ENCODE data around the gene TULP1.

DNA sequence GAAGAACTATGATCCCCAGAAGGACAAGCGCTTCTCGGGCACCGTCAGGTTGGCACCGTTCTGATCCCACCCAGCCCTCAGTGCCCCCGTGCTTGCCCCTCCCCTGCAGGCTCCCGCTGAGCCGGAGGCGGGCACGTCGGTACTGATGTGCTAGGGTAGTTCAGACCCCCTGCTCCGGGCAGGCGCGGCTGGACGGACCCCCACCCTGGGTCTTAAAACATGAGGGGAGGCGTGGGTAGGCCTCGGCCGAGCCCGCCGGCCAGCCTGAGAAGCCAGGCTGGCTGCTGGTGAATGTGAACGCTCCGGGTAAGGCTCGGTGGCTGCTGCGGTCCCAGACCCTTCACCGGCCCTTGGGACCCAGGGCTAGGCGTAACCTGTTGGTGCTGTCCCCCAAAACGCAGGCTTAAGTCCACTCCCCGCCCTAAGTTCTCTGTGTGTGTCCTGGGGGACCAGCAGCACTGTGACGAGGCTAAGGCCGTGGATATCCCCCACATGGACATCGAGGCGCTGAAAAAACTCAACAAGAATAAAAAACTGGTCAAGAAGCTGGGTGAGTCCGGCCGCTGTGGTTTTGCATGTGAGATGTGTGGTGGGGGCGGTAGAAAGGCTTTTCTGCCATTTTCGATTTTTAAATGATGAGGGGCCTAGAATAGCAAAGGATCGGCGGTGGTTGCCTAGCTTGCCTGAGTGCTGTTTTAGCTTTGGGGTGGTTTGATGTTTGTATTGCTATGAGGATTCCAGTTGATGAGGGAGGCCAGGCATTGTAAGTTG is 43.5 kb downstream of the TULP1 start:
- TF ChIP-seq, protein P1, sequence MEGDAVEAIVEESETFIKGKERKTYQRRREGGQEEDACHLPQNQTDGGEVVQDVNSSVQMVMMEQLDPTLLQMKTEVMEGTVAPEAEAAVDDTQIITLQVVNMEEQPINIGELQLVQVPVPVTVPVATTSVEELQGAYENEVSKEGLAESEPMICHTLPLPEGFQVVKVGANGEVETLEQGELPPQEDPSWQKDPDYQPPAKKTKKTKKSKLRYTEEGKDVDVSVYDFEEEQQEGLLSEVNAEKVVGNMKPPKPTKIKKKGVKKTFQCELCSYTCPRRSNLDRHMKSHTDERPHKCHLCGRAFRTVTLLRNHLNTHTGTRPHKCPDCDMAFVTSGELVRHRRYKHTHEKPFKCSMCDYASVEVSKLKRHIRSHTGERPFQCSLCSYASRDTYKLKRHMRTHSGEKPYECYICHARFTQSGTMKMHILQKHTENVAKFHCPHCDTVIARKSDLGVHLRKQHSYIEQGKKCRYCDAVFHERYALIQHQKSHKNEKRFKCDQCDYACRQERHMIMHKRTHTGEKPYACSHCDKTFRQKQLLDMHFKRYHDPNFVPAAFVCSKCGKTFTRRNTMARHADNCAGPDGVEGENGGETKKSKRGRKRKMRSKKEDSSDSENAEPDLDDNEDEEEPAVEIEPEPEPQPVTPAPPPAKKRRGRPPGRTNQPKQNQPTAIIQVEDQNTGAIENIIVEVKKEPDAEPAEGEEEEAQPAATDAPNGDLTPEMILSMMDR (conservative IDR thresholded peaks at IDR 0.05; ENCODE audit: low read depth, low read length): no peak
- no peak for TF ChIP-seq EZH2 (IDR thresholded peaks at IDR 0.05; ENCODE audit: borderline replicate concordance, low read depth, low read length, poor library complexity, severe bottlenecking)

Measured in A673 (cell line).